Measurements from ENCODE around the gene DYNC1H1. TPM values are rescaled to one million over a fixed set of nuclear protein-coding genes. Genes with fewer than 3 reads are reported as not detected.

The DYNC1H1 gene
- total RNA-seq, 4 donors from 2014 or later = 386 to 531 (median 472) TPM

DNA sequence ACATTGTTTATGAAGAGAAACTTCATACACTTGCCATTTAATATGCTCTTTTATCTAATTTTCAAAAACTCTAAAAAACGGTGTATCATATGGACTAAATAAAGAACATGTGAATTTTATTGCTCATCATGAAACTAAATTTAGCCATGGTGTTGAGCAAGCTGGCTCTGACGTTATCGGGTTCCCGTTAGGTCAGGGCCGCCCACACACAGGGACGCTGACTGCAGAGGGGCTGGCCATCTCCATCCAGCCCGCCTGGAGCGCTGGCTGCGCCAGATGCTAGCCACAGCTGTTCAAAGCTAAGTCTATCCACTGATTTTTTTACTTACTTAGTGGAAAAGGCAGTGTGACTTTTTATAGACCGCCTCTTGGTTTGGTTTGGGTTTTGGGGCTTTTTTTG, 36.5 kb upstream of the DYNC1H1 start:
- Histone ChIP-seq H3K36me3 (peaks cover 0 to 15% (median 0%) of the 10 kb centered on the region in 3 donors), H3K27ac (peak overlapping the region in 2 of 4 donors; percentile 24 to 64)

DNA sequence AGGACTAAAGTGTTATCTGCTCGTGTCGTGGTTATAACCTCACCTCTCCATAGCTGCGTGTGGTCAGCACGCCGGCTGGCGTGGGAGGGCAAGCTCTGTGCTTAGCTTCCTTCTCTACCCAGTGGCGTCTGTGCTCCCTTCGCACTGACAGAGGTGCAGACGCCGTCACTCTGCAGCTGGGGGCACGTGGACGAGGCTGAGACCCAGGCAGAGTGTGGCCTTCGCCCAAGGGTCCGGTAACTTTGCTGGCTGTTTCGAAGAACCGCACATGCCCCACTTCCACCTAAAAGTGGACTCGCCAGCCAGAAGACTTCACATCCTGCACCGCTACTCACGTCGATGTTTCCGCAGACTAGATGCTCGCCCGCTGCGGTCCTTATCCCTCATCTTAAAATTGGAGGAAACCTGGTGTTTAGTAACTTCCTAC, 35.9 kb upstream of the DYNC1H1 start:
- no peak for DNase-seq
- peak overlapping the region in 1 of 4 donors; percentile 64 for H3K27ac ChIP-seq
- H3K9me3 ChIP-seq = no peaks in the 10 kb centered on the region

More for the DNA sequence above, 36.5 kb upstream of the DYNC1H1 start:
- Histone ChIP-seq H3K4me3 (no peak overlapping the region), H3K27me3 (no peaks in the 10 kb centered on the region), H3K4me1 (no peaks in the 10 kb centered on the region), H3K9me3 (no peaks in the 10 kb centered on the region)
- TF ChIP-seq, protein P1, sequence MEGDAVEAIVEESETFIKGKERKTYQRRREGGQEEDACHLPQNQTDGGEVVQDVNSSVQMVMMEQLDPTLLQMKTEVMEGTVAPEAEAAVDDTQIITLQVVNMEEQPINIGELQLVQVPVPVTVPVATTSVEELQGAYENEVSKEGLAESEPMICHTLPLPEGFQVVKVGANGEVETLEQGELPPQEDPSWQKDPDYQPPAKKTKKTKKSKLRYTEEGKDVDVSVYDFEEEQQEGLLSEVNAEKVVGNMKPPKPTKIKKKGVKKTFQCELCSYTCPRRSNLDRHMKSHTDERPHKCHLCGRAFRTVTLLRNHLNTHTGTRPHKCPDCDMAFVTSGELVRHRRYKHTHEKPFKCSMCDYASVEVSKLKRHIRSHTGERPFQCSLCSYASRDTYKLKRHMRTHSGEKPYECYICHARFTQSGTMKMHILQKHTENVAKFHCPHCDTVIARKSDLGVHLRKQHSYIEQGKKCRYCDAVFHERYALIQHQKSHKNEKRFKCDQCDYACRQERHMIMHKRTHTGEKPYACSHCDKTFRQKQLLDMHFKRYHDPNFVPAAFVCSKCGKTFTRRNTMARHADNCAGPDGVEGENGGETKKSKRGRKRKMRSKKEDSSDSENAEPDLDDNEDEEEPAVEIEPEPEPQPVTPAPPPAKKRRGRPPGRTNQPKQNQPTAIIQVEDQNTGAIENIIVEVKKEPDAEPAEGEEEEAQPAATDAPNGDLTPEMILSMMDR (IDR thresholded peaks at IDR 0.05) = no peak
- no peak for TF ChIP-seq POLR2A (IDR thresholded peaks at IDR 0.05)
- peak in 2 of 3 donors; percentile 29 to 81 for DNase-seq

DNA sequence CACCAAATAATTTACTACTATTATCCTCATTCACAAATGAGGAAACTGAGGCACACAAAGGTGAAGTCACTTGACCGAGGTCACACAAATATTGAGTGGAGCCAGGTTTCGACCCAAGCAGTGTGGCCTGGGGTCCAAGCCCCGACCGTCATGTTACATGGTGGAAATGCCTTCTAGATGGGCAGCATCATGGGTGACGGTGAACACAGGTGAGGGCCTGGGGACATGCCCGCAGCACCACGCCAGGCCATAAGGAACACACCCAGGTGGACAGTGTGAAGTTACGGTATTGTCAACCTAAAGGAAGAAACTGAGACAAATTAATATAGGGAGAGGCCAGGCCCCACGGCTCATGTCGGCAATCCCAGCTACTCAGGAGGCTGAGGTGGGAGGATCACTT, 35.3 kb upstream of the DYNC1H1 start:
- no peak overlapping the region for H3K4me3 ChIP-seq
- no peak overlapping the region for H3K27ac ChIP-seq
- H3K4me1 ChIP-seq = no peaks in the 10 kb centered on the region
- TF ChIP-seq, protein P1 (IDR thresholded peaks at IDR 0.05) = no peak
- no peak for TF ChIP-seq POLR2A (IDR thresholded peaks at IDR 0.05)
- peaks cover 0 to 13% (median 0%) of the 10 kb centered on the region in 3 donors for H3K36me3 ChIP-seq
- no peaks in the 10 kb centered on the region for H3K9me3 ChIP-seq
- DNase-seq = no peak
- H3K27me3 ChIP-seq = no peaks in the 10 kb centered on the region

More for the DNA sequence above, 35.9 kb upstream of the DYNC1H1 start:
- Histone ChIP-seq H3K36me3 (peaks cover 0 to 13% (median 0%) of the 10 kb centered on the region in 3 donors), H3K4me3 (no peak overlapping the region), H3K27me3 (no peaks in the 10 kb centered on the region), H3K4me1 (no peaks in the 10 kb centered on the region)
- TF ChIP-seq POLR2A (IDR thresholded peaks at IDR 0.05) = no peak
- TF ChIP-seq, protein P1 (IDR thresholded peaks at IDR 0.05) = no peak

DNA sequence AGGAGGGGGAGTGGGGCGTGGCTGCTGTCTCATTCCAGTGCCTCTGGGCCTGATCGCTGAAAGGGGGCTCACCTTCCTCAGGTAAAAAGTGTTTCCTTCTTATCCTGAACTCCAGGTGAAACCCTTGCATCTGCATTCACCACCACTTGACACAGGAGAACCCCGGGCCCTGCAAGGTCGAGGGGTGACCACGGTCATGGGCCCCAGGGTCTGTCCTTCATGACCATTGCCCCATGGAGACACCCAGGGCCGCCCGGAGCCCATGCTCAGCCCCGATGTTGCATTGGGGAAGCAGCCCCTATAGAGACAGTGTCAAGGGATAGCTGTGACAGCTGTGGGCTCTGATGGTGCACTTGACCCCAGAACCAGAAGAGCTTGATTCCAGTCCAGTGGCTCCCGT, 34.4 kb upstream of the DYNC1H1 start:
- no peaks in the 10 kb centered on the region for H3K4me1 ChIP-seq
- DNase-seq = no peak
- no peak overlapping the region for H3K4me3 ChIP-seq
- H3K27ac ChIP-seq = no peak overlapping the region
- no peaks in the 10 kb centered on the region for H3K9me3 ChIP-seq
- no peaks in the 10 kb centered on the region for H3K27me3 ChIP-seq
- TF ChIP-seq, protein P1 (IDR thresholded peaks at IDR 0.05) = no peak
- TF ChIP-seq POLR2A (IDR thresholded peaks at IDR 0.05) = no peak
- peaks cover 0 to 10% (median 0%) of the 10 kb centered on the region in 3 donors for H3K36me3 ChIP-seq

DNA sequence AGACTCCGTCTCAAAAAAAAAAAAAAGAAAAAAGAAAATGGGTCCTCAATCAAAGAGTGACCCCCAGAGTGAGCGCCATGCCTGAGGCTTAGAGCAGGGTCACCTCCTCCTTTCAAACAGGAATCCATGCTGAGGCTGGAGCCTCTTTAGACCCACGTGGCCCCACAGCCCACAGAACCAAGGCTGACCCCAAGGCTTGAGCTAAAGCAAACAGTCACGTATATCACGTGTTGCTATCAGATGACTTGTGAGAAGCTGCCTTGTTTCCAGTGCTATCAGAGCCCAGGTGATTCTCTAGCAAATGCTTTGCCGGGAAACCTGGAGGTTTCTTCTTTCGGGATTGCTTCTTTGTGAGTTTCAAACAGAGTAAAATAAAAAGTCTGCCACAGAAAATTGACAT, 31.7 kb upstream of the DYNC1H1 start:
- H3K4me3 ChIP-seq = no peak overlapping the region
- H3K36me3 ChIP-seq = peaks cover 0 to 5% (median 0%) of the 10 kb centered on the region in 3 donors
- H3K4me1 ChIP-seq = no peaks in the 10 kb centered on the region
- no peak overlapping the region for H3K27ac ChIP-seq
- no peaks in the 10 kb centered on the region for H3K27me3 ChIP-seq
- DNase-seq = no peak
- H3K9me3 ChIP-seq = no peaks in the 10 kb centered on the region
- TF ChIP-seq POLR2A (IDR thresholded peaks at IDR 0.05) = no peak

DNA sequence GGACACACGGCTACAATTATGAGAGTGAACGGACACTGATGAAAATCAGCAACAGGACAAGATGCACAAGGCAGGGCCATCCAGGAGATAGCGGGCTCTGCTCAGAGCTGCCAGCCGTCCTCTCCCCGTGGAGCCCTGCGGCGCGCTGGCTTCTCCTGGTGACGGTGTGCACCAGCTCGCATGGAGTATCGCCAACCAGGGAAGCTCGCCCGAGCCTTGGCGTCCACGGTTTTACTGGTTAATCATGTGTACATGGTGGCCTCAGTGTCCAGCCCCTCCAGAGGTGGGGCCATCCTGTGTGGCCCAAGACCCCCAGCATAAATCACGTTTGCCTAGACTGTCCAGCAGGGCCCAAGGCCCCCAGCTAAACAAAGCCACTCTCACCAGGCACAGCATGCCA, 31.2 kb upstream of the DYNC1H1 start:
- Histone ChIP-seq H3K27me3 (no peaks in the 10 kb centered on the region), H3K9me3 (no peaks in the 10 kb centered on the region), H3K4me3 (no peak overlapping the region), H3K4me1 (no peaks in the 10 kb centered on the region), H3K27ac (no peak overlapping the region), H3K36me3 (peaks cover 0 to 5% (median 0%) of the 10 kb centered on the region in 3 donors)
- TF ChIP-seq, protein P1 (IDR thresholded peaks at IDR 0.05) = no peak
- no peak for TF ChIP-seq POLR2A (IDR thresholded peaks at IDR 0.05)
- DNase-seq = no peak
